Panc1 (cell line): ENCODE measurements around the gene MRPL9.

Experiments used
- CTCF ChIP-seq: fragments of 450-650 bp; IDR thresholded peaks from 2 replicates; pipeline ENCODE4 v1.5.1; 2017; ENCODE audit warnings: mild to moderate bottlenecking
- POLR2AphosphoS5 ChIP-seq: IDR thresholded peaks from 2 replicates; pipeline ENCODE4 v1.6.1; 2012; ENCODE audit warnings: mild to moderate bottlenecking, low read depth, low read length, moderate library complexity

GRCh38 chr1:151737479-151737878 lies 25.8 kb downstream of the MRPL9 start:
- TF ChIP-seq CTCF (no peak), POLR2AphosphoS5 (no peak)
